Measurements from ENCODE around the gene LORICRIN.

DNA sequence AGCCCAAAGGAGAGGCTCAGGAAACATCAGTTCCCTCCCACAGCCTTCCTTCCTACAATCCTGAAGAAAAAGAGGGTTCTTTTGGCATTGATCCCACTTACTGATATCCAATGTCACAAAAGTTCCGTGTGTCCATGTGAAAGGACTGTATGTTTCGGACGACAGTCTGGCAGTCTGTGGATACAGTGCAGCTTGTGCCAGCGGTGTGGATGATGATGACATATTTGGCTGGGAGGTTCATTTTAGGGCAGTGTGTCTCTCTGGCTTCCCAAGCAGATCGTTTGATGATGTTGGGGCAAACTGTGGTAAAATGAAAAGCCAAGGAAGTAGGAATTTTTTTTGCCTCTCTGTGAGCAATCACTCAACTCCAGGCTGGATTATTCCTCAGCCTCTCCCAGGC, 42.8 kb downstream of the LORICRIN start:
- TF ChIP-seq, protein P1, sequence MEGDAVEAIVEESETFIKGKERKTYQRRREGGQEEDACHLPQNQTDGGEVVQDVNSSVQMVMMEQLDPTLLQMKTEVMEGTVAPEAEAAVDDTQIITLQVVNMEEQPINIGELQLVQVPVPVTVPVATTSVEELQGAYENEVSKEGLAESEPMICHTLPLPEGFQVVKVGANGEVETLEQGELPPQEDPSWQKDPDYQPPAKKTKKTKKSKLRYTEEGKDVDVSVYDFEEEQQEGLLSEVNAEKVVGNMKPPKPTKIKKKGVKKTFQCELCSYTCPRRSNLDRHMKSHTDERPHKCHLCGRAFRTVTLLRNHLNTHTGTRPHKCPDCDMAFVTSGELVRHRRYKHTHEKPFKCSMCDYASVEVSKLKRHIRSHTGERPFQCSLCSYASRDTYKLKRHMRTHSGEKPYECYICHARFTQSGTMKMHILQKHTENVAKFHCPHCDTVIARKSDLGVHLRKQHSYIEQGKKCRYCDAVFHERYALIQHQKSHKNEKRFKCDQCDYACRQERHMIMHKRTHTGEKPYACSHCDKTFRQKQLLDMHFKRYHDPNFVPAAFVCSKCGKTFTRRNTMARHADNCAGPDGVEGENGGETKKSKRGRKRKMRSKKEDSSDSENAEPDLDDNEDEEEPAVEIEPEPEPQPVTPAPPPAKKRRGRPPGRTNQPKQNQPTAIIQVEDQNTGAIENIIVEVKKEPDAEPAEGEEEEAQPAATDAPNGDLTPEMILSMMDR (IDR thresholded peaks at IDR 0.05) = no peak
- TF ChIP-seq POLR2A (IDR thresholded peaks at IDR 0.05) = no peak

Data from Peyer's patch (tissue), 4 donors.